Chondrocyte (in vitro differentiated cells): ENCODE data around the gene CUBN. TPM values are rescaled to one million over a fixed set of nuclear protein-coding genes. Genes with fewer than 3 reads are reported as not detected.

ENCODE experiments used
- DNase-seq: peaks from one replicate; pipeline ENCODE4 v3.0.0; 2021; ENCODE audit warnings: mixed read lengths, low spot score
- H3K27ac Mint-ChIP-seq: one replicate; pipeline ENCODE4 v1.8.0; 2021; ENCODE audit warnings: mild to moderate bottlenecking, moderate library complexity, mixed read lengths; ENCODE audit not compliant: unreplicated experiment
- H3K27me3 Mint-ChIP-seq: 2 replicates; pipeline ENCODE4 v1.8.0; 2021; ENCODE audit warnings: low read depth, mixed read lengths
- H3K36me3 Mint-ChIP-seq: 2 replicates; pipeline ENCODE4 v1.8.0; 2021; ENCODE audit warnings: low read depth, mixed read lengths
- H3K4me1 Mint-ChIP-seq: 2 replicates; pipeline ENCODE4 v1.8.0; 2021; ENCODE audit warnings: low read depth, mild to moderate bottlenecking, mixed read lengths
- H3K4me3 Mint-ChIP-seq: one replicate; pipeline ENCODE4 v1.8.0; 2021; ENCODE audit warnings: mild to moderate bottlenecking, moderate library complexity, mixed read lengths; ENCODE audit not compliant: unreplicated experiment
- H3K9me3 Mint-ChIP-seq: 2 replicates; pipeline ENCODE4 v1.8.0; 2021; ENCODE audit warnings: low read depth, mixed read lengths
- total RNA-seq: library from RNA; stranded (reverse); gene quantifications from 3 replicates; pipeline ENCODE4 v1.2.1, GENCODE V29; 2021
- TF ChIP-seq, protein P1 (sequence below): fragments of 200-600 bp; sonication (generic); IDR thresholded peaks from 2 replicates; pipeline ENCODE4 v1.5.0; 2021; ENCODE audit warnings: antibody characterized with exemption, mild to moderate bottlenecking, moderate library complexity

Gene CUBN
- total RNA-seq, 1 donor from 2014 or later, result 1.0 TPM

DNA sequence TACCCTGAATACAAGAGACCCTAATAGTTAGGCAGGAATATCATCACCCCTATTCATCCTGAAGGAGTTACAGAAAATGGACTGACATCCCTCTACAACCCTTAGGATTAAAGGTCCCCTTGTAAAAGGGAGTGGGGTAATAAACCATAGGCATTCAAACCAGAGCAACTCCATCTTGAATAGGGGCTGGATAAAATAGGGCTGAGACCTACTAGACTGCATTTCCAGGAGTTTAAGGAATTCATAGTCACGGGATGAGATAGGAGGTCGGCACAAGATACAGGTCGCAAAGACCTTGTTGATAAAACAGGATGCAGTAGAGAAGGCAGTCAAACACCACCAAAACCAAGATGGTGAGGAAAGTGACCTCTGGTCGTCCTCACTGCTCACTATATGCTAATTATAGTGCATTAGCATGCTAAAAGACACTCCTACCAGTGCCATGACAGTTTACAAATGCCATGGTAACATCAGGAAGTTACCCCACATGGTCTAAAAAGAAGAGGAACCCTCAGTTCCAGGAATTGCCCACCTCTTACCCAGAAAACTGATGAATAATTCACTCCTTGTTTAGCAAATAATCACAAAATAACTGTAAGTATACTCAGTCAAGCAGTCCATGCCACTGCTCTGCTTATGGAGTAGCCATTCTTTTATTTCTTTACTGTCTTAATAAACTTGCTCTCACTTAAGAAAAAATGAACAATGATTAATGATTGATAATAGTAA is 37.2 kb downstream of the CUBN start:
- TF ChIP-seq, protein P1, sequence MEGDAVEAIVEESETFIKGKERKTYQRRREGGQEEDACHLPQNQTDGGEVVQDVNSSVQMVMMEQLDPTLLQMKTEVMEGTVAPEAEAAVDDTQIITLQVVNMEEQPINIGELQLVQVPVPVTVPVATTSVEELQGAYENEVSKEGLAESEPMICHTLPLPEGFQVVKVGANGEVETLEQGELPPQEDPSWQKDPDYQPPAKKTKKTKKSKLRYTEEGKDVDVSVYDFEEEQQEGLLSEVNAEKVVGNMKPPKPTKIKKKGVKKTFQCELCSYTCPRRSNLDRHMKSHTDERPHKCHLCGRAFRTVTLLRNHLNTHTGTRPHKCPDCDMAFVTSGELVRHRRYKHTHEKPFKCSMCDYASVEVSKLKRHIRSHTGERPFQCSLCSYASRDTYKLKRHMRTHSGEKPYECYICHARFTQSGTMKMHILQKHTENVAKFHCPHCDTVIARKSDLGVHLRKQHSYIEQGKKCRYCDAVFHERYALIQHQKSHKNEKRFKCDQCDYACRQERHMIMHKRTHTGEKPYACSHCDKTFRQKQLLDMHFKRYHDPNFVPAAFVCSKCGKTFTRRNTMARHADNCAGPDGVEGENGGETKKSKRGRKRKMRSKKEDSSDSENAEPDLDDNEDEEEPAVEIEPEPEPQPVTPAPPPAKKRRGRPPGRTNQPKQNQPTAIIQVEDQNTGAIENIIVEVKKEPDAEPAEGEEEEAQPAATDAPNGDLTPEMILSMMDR, result no peak
- peaks cover 19% of the 10 kb centered on the region for H3K9me3 Mint-ChIP-seq
- H3K36me3 Mint-ChIP-seq, result peaks cover 6% of the 10 kb centered on the region
- H3K4me1 Mint-ChIP-seq, result peaks cover 11% of the 10 kb centered on the region
- DNase-seq, result no peak
- no peak overlapping the region for H3K27ac Mint-ChIP-seq
- H3K4me3 Mint-ChIP-seq, result no peak overlapping the region
- no peaks in the 10 kb centered on the region for H3K27me3 Mint-ChIP-seq

- Mint-ChIP-seq H3K4me3 (no peak overlapping the region), H3K36me3 (no peaks in the 10 kb centered on the region), H3K27me3 (no peaks in the 10 kb centered on the region), H3K27ac (no peak overlapping the region), H3K9me3 (no peaks in the 10 kb centered on the region), H3K4me1 (peaks cover 11% of the 10 kb centered on the region)
- TF ChIP-seq, protein P1, result no peak
- no peak for DNase-seq
Measured at GRCh38 chr10:17088118-17088806, 41.3 kb downstream of the CUBN start.

DNA sequence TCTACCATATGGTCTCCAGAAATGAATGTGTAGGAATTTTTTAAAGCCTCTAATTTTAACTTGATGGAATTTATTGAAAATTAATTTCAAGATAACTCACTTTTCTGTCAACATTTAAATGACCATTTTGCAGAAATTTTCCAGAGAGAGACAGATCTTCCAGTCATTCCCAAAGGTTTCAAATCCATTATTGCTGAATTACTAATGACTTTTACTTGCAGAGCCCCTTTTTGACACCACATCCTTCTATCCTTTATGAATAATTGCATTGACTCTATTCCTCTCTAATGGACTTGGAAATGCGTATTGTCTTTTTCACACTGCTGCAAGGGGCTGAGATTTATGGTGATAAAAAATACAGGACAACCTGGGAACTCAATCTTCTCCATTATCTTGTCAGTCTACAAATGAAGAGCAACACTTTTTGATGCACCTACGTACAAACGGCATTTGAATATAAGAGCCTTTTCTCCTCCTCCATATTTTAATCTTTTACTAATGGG is 42.7 kb downstream of the CUBN start:
- no peak overlapping the region for H3K4me3 Mint-ChIP-seq
- H3K4me1 Mint-ChIP-seq, result peaks cover 11% of the 10 kb centered on the region

DNA sequence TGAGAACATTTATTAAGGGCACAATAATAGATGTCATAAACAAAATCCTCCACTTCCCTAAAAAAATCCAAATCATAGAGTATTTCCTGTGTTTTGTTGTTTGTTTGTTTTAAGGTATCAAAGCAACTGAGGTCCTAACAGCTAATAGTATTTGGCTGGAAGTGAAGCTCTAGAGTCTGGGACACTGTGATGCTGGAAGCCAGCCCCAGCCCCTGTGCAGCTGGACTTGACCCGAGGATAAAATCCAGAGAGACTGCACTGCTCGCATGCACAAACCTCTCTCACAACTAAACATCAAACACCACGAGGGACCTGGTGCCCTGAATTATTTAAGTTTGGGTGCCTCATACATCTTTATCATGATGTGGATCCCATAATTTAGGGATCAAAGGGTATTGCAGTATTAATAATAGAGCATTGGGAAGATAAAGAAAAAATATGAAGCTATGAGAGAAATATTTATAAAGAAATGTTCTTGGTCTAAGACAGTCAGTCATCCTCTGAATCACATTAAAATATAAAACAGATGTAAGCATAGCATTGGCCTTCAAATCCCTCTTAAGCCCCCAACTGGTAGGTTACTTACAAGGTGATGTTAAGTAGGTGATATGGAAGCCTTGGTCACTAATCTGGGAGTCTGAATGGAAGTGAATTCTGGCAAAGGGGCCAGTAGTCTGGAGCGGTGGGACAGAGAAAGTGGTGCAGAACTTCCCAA is 44.4 kb downstream of the CUBN start:
- Mint-ChIP-seq H3K4me3 (no peak overlapping the region), H3K4me1 (peaks cover 11% of the 10 kb centered on the region), H3K9me3 (no peaks in the 10 kb centered on the region), H3K36me3 (no peaks in the 10 kb centered on the region), H3K27me3 (no peaks in the 10 kb centered on the region), H3K27ac (no peak overlapping the region)
- DNase-seq, result no peak
- TF ChIP-seq, protein P1, result no peak

More for the DNA sequence above, 42.7 kb downstream of the CUBN start:
- no peak for DNase-seq
- Mint-ChIP-seq H3K9me3 (no peaks in the 10 kb centered on the region), H3K36me3 (no peaks in the 10 kb centered on the region), H3K27me3 (no peaks in the 10 kb centered on the region), H3K27ac (no peak overlapping the region)
- TF ChIP-seq, protein P1, result no peak

- TF ChIP-seq, protein P1, result no peak
- peaks cover 11% of the 10 kb centered on the region for H3K4me1 Mint-ChIP-seq
- no peaks in the 10 kb centered on the region for H3K9me3 Mint-ChIP-seq
- H3K27me3 Mint-ChIP-seq, result no peaks in the 10 kb centered on the region
- no peak overlapping the region for H3K4me3 Mint-ChIP-seq
- no peak for DNase-seq
- H3K36me3 Mint-ChIP-seq, result no peaks in the 10 kb centered on the region
- no peak overlapping the region for H3K27ac Mint-ChIP-seq
Measured at GRCh38 chr10:17084258-17084657, 45.4 kb downstream of the CUBN start.
